Neural crest cell (in vitro differentiated cells): ENCODE measurements around the gene SPTBN4. TPM values are rescaled to one million over a fixed set of nuclear protein-coding genes. Genes with fewer than 3 reads are reported as not detected.

Experiments
- DNase-seq: peaks from one replicate; pipeline ENCODE4 v3.0.0; 2021; ENCODE audit warnings: low read depth, mixed read lengths, low spot score
- H3K27ac Mint-ChIP-seq: one replicate; pipeline ENCODE4 v1.8.0; 2021; ENCODE audit warnings: mild to moderate bottlenecking, mixed read lengths; ENCODE audit not compliant: unreplicated experiment
- H3K27me3 Mint-ChIP-seq: 2 replicates; pipeline ENCODE4 v1.8.0; 2021; ENCODE audit warnings: low read depth, mild to moderate bottlenecking, mixed read lengths
- H3K36me3 Mint-ChIP-seq: 2 replicates; pipeline ENCODE4 v1.8.0; 2021; ENCODE audit warnings: low read depth, mild to moderate bottlenecking, mixed read lengths
- H3K4me1 Mint-ChIP-seq: 2 replicates; pipeline ENCODE4 v1.8.0; 2021; ENCODE audit warnings: mixed read lengths
- H3K4me3 Mint-ChIP-seq: one replicate; pipeline ENCODE4 v1.8.0; 2021; ENCODE audit warnings: mild to moderate bottlenecking, mixed read lengths
- H3K9me3 Mint-ChIP-seq: 2 replicates; pipeline ENCODE4 v1.8.0; 2021; ENCODE audit warnings: mixed read lengths
- CTCF ChIP-seq: fragments of 200-600 bp; sonication (generic); conservative IDR thresholded peaks from 2 replicates; pipeline ENCODE4 v1.5.0; 2021; ENCODE audit warnings: antibody characterized with exemption, mild to moderate bottlenecking
- total RNA-seq: library from RNA; stranded (reverse); gene quantifications from 2 replicates; pipeline ENCODE4 v1.2.1, GENCODE V29; 2021

The SPTBN4 gene
- total RNA-seq, 1 donor from 2014 or later = 0.40 TPM

GRCh38 chr19:40599331-40599901 lies 132.6 kb downstream of the SPTBN4 start:
- H3K4me3 Mint-ChIP-seq = peak overlapping the region; percentile 93
- H3K4me1 Mint-ChIP-seq = peaks cover 46% of the 10 kb centered on the region
- no peaks in the 10 kb centered on the region for H3K36me3 Mint-ChIP-seq
- no peak overlapping the region for H3K27ac Mint-ChIP-seq
- H3K9me3 Mint-ChIP-seq = no peaks in the 10 kb centered on the region
- TF ChIP-seq CTCF = no peak
- H3K27me3 Mint-ChIP-seq = peaks cover 58% of the 10 kb centered on the region
- no peak for DNase-seq

- no peaks in the 10 kb centered on the region for H3K36me3 Mint-ChIP-seq
Observed at GRCh38 chr19:40599902-40600569, 133.2 kb downstream of the SPTBN4 start.

GRCh38 chr19:40600570-40601133 lies 133.9 kb downstream of the SPTBN4 start:
- H3K27me3 Mint-ChIP-seq = peaks cover 69% of the 10 kb centered on the region
- no peak overlapping the region for H3K27ac Mint-ChIP-seq
- H3K36me3 Mint-ChIP-seq = no peaks in the 10 kb centered on the region
- no peak for DNase-seq
- no peak for TF ChIP-seq CTCF
- peaks cover 46% of the 10 kb centered on the region for H3K4me1 Mint-ChIP-seq
- no peaks in the 10 kb centered on the region for H3K9me3 Mint-ChIP-seq
- H3K4me3 Mint-ChIP-seq = peak overlapping the region; percentile 74

More at GRCh38 chr19:40599902-40600569, 133.2 kb downstream of the SPTBN4 start:
- Mint-ChIP-seq H3K4me3 (peak overlapping the region; percentile 80), H3K9me3 (no peaks in the 10 kb centered on the region), H3K4me1 (peaks cover 44% of the 10 kb centered on the region), H3K27me3 (peaks cover 64% of the 10 kb centered on the region), H3K27ac (no peak overlapping the region)
- DNase-seq = no peak
- no peak for TF ChIP-seq CTCF

- peak; percentile 11 for TF ChIP-seq CTCF
- no peaks in the 10 kb centered on the region for H3K36me3 Mint-ChIP-seq
- H3K4me1 Mint-ChIP-seq = peaks cover 52% of the 10 kb centered on the region
- no peaks in the 10 kb centered on the region for H3K9me3 Mint-ChIP-seq
- H3K27me3 Mint-ChIP-seq = peaks cover 76% of the 10 kb centered on the region
- H3K4me3 Mint-ChIP-seq = peak within 1 kb of the TSS; percentile 74
- no peak within 1 kb of the TSS for H3K27ac Mint-ChIP-seq
- no peak for DNase-seq
Observed at GRCh38 chr19:40601134-40601974, 134.6 kb downstream of the SPTBN4 start, which contains the start of gene LTBP4. Gene LTBP4, plus strand, starts transcription at chr19:40601369. Its CDS starts 19 bp downstream, at chr19:40601388.

GRCh38 chr19:40603071-40603388 lies 136.2 kb downstream of the SPTBN4 start:
- Mint-ChIP-seq H3K36me3 (peaks cover 3% of the 10 kb centered on the region), H3K9me3 (no peaks in the 10 kb centered on the region), H3K27me3 (peaks cover 87% of the 10 kb centered on the region), H3K27ac (no peak overlapping the region), H3K4me3 (peak overlapping the region; percentile 68), H3K4me1 (peaks cover 45% of the 10 kb centered on the region)
- no peak for DNase-seq
- TF ChIP-seq CTCF = no peak
